PFSK-1 (cell line): Measurements from ENCODE around the gene EGFLAM. TPM values are rescaled to one million over a fixed set of nuclear protein-coding genes. Genes with fewer than 3 reads are reported as not detected.

ENCODE experiments used
- FOXP2 ChIP-seq: optimal IDR thresholded peaks from 2 replicates; pipeline ENCODE3; 2011; ENCODE audit warnings: borderline replicate concordance, control low read depth, inconsistent platforms; ENCODE audit not compliant: insufficient read depth; ENCODE audit errors: extremely low read length, extremely low read depth
- POLR2AphosphoS5 ChIP-seq: IDR thresholded peaks from 2 replicates; pipeline ENCODE4 v1.6.1; 2012; ENCODE audit warnings: low read depth, mild to moderate bottlenecking, control low read depth, low read length, moderate library complexity
- SIN3A ChIP-seq: IDR thresholded peaks from 2 replicates; pipeline ENCODE4 v1.6.1; 2012; ENCODE audit warnings: mild to moderate bottlenecking, low read length, moderate library complexity, borderline replicate concordance; ENCODE audit not compliant: insufficient read depth
- TAF1 ChIP-seq: IDR thresholded peaks from 2 replicates; pipeline ENCODE4 v1.6.1; 2012; ENCODE audit warnings: low read length, control low read depth, borderline replicate concordance; ENCODE audit not compliant: insufficient read depth
- polyA plus RNA-seq: library from polyadenylated mRNA; unstranded; fragments of >200 nt; gene quantifications from one replicate; pipeline ENCODE4 v1.2.1, GENCODE V29; 2012; ENCODE audit warnings: low read depth, missing spikeins; ENCODE audit not compliant: insufficient read length
- TF ChIP-seq, protein P1 (sequence below), 2 experiments: IDR thresholded peaks; 2 replicates each; pipeline versions ENCODE4 v1.6.1 to v1.8.0; 2011 to 2012; ENCODE audit warnings: low read depth in 2 of 2, low read length in 2 of 2, control low read depth in 1 of 2, inconsistent platforms in 1 of 2, mild to moderate bottlenecking in 1 of 2, moderate library complexity in 1 of 2; ENCODE audit not compliant: insufficient read depth in 1 of 2

The EGFLAM gene
- polyA plus RNA-seq: 14.2 TPM

DNA sequence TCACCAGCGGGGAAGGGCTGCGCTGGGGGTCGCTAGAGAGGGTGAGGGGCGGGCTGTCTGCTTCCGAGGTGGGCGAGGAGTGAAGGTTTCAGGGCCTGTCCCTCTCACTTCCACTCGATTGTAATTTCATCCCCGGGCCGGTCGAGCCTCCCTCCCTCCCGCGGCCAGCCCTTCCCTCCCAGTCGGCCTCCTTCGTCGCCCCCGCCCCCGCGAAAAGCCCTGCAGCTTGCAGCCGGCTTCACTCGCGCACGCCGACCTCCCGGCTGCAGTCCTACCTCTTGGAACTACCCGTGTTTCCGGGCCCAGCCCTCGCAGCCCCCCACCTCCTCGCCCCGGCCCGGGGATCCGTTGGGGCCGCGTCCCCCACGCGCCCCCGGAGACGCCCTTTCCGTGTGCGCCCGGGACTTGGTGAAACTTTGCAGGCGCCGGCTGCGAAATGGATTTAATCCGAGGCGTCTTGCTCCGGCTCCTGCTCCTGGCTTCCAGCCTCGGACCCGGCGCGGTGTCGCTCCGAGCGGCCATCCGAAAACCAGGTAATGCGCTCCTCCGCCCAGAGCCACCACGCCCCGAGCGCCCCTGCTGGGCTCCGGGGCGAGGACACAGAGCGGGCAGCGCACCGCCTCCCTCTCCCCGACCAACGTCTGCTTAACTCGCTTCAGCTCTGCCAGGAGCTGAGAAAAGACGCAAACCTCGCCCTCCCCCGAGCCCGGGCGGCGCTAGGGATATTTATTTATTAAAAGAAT is at the start of gene EGFLAM:
TSS of gene EGFLAM (plus strand) at position 241 of the 743 bp plus-strand sequence. CDS start at position 437, 196 bp downstream.
- no peak for TF ChIP-seq FOXP2
- no peak for TF ChIP-seq TAF1
- TF ChIP-seq, protein P1, sequence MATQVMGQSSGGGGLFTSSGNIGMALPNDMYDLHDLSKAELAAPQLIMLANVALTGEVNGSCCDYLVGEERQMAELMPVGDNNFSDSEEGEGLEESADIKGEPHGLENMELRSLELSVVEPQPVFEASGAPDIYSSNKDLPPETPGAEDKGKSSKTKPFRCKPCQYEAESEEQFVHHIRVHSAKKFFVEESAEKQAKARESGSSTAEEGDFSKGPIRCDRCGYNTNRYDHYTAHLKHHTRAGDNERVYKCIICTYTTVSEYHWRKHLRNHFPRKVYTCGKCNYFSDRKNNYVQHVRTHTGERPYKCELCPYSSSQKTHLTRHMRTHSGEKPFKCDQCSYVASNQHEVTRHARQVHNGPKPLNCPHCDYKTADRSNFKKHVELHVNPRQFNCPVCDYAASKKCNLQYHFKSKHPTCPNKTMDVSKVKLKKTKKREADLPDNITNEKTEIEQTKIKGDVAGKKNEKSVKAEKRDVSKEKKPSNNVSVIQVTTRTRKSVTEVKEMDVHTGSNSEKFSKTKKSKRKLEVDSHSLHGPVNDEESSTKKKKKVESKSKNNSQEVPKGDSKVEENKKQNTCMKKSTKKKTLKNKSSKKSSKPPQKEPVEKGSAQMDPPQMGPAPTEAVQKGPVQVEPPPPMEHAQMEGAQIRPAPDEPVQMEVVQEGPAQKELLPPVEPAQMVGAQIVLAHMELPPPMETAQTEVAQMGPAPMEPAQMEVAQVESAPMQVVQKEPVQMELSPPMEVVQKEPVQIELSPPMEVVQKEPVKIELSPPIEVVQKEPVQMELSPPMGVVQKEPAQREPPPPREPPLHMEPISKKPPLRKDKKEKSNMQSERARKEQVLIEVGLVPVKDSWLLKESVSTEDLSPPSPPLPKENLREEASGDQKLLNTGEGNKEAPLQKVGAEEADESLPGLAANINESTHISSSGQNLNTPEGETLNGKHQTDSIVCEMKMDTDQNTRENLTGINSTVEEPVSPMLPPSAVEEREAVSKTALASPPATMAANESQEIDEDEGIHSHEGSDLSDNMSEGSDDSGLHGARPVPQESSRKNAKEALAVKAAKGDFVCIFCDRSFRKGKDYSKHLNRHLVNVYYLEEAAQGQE (IDR thresholded peaks at IDR 0.05; ENCODE audit: insufficient read depth in 1 of 2, low read depth in 2 of 2, low read length in 2 of 2): no peak
- no peak for TF ChIP-seq POLR2AphosphoS5

DNA sequence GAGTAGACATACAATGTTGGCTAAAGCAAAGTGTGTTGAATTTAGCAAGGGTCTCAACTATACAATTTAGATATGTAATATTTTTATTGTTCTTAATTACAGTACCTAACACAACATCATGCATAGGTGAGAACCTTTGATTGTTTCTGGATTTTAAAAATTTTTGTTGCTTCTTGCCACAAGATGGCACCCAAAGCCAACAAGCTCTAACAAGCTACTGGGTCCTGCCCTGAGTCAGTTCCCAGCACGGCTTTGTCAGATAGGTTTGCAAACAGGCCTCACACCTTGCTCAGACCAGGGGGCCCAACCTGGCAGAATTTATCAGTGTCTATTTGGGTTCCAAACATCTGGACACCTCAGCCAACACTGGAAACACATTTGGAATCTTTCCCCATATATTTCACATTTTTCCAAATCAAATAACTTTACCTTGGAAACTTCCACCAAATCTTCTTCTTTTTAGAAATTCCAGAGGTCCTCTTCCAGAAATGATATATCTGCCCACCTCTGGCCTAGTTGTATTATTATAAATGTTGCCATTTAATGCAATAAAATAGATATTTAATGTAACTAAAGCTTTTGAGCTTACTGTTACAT is 49.5 kb upstream of the EGFLAM start:
- TF ChIP-seq SIN3A: no peak
- no peak for TF ChIP-seq TAF1
- TF ChIP-seq, protein P1 (IDR thresholded peaks at IDR 0.05; ENCODE audit: insufficient read depth in 1 of 2, low read depth in 2 of 2, low read length in 2 of 2): no peak
- no peak for TF ChIP-seq FOXP2
- TF ChIP-seq POLR2AphosphoS5: no peak

DNA sequence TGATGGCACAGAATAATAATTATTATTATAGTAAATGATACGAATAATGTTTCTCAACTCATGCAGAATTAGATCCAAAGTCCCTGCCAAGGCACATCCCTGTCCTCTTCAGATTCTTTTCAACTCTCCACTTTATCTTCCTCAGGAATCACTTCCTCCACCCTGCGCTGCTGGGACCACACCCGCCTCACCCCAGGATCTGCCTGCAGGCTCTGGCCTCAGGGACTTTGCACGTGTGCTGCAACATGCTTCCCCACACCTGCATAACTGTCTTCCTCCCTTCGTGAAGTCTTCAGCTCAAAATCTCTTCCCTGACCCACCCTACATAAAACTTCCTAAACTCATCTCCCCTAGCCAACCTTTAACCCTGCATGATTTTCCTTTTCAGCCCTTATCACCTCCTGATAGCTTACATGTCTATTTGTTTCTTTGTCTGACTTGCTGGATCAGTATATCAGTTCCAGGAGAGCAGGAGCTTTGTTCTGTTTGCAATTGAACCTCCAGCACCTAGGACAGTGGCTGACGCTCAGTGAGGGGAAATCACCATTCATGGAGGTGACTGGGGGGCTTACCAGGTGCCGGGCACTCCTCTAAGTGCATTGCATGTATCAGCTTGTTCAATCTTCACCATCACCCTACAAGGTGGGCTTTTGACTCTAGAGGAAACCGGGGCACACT is 47.5 kb upstream of the EGFLAM start:
- TF ChIP-seq SIN3A (no peak), POLR2AphosphoS5 (no peak)
- TF ChIP-seq, protein P1 (IDR thresholded peaks at IDR 0.05; ENCODE audit: insufficient read depth in 1 of 2, low read depth in 2 of 2, low read length in 2 of 2): peak; percentile 42 to 88; a peak in 3 of 4 replicates

DNA sequence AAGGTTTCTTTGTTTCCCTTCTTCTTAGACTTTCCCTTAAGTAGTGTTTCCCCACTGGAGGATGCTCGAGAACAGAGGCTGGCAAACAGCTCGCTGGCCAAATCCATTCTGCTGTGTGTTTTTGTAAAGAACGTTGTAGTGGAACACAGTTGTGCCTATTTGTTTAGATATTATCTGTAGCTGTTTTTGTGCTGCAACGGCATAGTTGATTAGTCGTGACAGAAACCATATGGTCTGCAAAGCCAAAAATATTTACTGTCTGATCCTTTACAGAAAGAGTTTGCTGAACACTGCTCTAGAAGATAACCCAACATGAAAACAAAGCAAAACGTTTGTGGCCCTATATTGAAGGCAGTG is 47.0 kb upstream of the EGFLAM start:
- no peak for TF ChIP-seq TAF1
- no peak for TF ChIP-seq SIN3A
- TF ChIP-seq, protein P1 (IDR thresholded peaks at IDR 0.05; ENCODE audit: insufficient read depth in 1 of 2, low read depth in 2 of 2, low read length in 2 of 2): no peak
- no peak for TF ChIP-seq POLR2AphosphoS5
- TF ChIP-seq FOXP2: no peak
